ENCODE measurements around the gene ZNF556.

Gene ZNF556

GRCh38 chr19:2867025-2867991, at the start of gene ZNF556:
ZNF556 (plus strand) TSS chr19:2867335; CDS start chr19:2867422, 87 bp downstream.
- peak; percentile 19 for DNase-seq

GRCh38 chr19:2819540-2820111, 47.5 kb upstream of the ZNF556 start, which contains the start of gene ZNF554:
ZNF554 (plus strand) TSS chr19:2819868; CDS start chr19:2820072, 204 bp downstream.
- peak; percentile 97 for DNase-seq

- DNase-seq, result no peak
Measured at GRCh38 chr19:2820112-2820702, 46.9 kb upstream of the ZNF556 start.

GRCh38 chr19:2822846-2823245, 44.3 kb upstream of the ZNF556 start:
- DNase-seq, result no peak

- no peak for DNase-seq
Measured at GRCh38 chr19:2823646-2824045, 43.5 kb upstream of the ZNF556 start.

- no peak for DNase-seq
Measured at GRCh38 chr19:2824129-2824528, 43.0 kb upstream of the ZNF556 start.

GRCh38 chr19:2827022-2827421, 40.1 kb upstream of the ZNF556 start:
- no peak for DNase-seq

GRCh38 chr19:2827840-2828489, 39.2 kb upstream of the ZNF556 start:
- DNase-seq, result no peak

- no peak for DNase-seq
Measured at GRCh38 chr19:2834294-2834871, 32.8 kb upstream of the ZNF556 start.

- DNase-seq, result no peak
Measured at GRCh38 chr19:2837430-2837829, 29.7 kb upstream of the ZNF556 start.

- DNase-seq, result peak; percentile 99
Measured at GRCh38 chr19:2840794-2841791, 26.0 kb upstream of the ZNF556 start, which contains the start of gene ZNF555. ZNF555 (plus strand) TSS chr19:2841475; CDS start chr19:2841573, 98 bp downstream.

- no peak for DNase-seq
Measured at GRCh38 chr19:2841855-2842574, 25.1 kb upstream of the ZNF556 start.

- DNase-seq, result no peak
Measured at GRCh38 chr19:2845107-2845506, 22.0 kb upstream of the ZNF556 start.

GRCh38 chr19:2846180-2846894, 20.8 kb upstream of the ZNF556 start:
- no peak for DNase-seq

GRCh38 chr19:2847507-2847906, 19.6 kb upstream of the ZNF556 start:
- no peak for DNase-seq

GRCh38 chr19:2848616-2849015, 18.5 kb upstream of the ZNF556 start:
- no peak for DNase-seq

- no peak for DNase-seq
Measured at GRCh38 chr19:2850256-2850925, 16.7 kb upstream of the ZNF556 start.

- no peak for DNase-seq
Measured at GRCh38 chr19:2852598-2852997, 14.5 kb upstream of the ZNF556 start.

- DNase-seq, result no peak
Measured at GRCh38 chr19:2853015-2853606, 14.0 kb upstream of the ZNF556 start.
